ENCODE results near the gene LY86.

DNA sequence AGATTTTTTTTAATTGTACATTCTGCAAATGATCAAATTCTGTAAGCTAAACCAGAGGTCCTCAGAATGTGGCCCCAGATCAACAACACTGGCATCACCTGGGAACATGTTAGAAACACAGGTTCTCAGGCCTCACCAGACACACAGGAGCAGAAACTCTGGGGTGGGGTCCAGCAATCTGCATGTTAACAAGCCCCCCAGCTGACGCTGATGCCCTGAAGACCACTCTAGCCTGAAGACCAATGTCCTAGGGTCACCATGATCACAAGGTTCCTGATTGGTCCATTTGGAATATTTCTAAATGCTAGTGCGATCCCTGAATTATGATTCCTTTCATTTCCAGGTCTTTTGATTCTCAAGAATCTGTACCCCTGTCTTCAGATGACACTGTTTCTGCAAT is 2.4 kb upstream of the LY86 start:
- TF ChIP-seq CTCF (IDR thresholded peaks at IDR 0.05) (no peak), ZBTB43 (CRISPR knock-in tag; IDR thresholded peaks at IDR 0.05) (no peak), ZNF263 (CRISPR knock-in tag; IDR thresholded peaks at IDR 0.05; ENCODE audit: low read depth) (no peak)
- TF ChIP-seq, protein P1, sequence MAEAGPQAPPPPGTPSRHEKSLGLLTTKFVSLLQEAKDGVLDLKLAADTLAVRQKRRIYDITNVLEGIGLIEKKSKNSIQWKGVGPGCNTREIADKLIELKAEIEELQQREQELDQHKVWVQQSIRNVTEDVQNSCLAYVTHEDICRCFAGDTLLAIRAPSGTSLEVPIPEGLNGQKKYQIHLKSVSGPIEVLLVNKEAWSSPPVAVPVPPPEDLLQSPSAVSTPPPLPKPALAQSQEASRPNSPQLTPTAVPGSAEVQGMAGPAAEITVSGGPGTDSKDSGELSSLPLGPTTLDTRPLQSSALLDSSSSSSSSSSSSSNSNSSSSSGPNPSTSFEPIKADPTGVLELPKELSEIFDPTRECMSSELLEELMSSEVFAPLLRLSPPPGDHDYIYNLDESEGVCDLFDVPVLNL (CRISPR knock-in tag; IDR thresholded peaks at IDR 0.05; ENCODE audit: borderline replicate concordance, low read depth), result no peak

Measured in WTC11 (cell line).